Activated gamma-delta T cell (primary cell): Measurements from ENCODE around the gene EEF1A2.
"Not testable (repeated sequence)": the region's sequence is repeated elsewhere in the genome, so short reads cannot be mapped to it uniquely, and the experiment has no call there.

Experiments used
- DNase-seq: peaks from one replicate; lab custom pipeline; 2025; lab: John Stamatoyannopoulos, UW

The EEF1A2 gene

DNA sequence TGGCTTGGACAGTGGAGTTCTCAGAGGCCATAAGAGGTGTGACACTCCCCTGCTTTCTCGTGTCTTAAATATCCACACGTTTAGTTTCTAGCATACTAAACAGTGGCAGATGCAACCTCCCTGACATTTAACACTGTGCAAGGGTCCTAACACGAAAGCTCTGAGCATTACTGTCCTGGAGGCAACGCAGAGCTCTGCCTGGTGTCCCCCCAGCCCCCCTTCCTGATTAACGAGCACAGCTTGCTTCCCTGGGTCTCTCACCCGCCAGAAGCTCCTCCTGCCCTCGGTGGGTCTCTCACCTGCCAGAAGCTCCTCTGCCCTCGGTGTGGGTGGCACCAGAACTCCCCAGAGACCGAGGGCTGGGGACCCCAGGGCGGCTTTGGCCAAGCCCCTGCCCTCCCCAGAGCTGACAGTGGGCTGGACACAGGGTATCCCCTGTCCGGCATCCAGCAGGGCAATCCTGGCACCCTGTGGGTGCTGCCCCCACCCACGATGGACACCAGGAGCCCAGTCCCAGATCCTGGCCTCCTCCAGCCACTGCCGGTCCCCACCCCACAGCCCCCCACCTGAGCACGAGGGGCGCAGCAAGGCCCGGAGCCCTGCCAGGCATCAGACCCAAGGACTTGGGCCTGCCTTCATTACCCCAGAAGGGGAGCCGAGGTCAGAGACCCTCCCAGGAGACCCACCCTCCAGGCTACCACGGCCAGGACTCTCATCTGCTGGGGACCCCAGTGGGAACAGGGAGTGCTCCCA lies 14.1 kb downstream of the EEF1A2 start:
- DNase-seq: no peak

DNA sequence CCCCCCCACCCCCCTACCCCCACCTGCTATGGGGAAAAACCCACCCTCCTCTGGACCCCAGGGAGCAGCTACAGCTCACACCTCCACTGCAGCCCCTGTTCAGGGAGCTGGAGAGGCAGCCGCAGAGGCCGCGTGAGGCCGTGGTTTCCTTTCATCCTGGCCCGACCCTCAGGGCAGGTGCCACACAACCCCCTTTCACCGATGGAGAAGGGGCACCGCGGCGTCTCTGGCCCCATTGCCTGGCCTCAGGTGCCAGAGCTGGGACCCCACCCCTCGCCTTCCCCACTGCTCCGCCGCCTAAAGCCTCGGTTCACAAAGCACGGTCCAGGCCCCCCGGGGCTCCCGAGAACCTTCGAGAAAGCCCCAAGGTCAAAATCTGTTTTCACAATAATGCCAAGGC lies 14.6 kb downstream of the EEF1A2 start:
- no peak for DNase-seq

DNA sequence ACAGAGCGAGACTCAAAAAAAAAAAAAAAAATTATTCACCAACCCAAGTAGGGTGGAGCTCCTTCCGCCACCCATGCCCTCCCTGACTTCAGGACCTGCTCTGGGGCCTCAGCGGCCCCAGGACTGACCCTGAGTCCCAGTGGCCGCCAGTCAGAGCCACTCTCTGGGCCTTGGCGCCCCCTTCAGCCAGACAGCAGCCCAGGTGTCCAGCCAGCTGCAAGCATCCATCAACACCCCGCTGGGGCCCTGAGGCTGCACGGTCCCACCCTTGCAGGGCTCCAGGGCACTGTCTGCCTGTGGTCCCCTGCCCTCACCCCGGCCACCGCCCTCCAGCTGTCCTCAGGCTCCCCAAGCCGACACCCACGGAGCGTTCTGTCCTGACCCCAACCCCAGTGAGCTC lies 15.0 kb downstream of the EEF1A2 start:
- no peak for DNase-seq

DNA sequence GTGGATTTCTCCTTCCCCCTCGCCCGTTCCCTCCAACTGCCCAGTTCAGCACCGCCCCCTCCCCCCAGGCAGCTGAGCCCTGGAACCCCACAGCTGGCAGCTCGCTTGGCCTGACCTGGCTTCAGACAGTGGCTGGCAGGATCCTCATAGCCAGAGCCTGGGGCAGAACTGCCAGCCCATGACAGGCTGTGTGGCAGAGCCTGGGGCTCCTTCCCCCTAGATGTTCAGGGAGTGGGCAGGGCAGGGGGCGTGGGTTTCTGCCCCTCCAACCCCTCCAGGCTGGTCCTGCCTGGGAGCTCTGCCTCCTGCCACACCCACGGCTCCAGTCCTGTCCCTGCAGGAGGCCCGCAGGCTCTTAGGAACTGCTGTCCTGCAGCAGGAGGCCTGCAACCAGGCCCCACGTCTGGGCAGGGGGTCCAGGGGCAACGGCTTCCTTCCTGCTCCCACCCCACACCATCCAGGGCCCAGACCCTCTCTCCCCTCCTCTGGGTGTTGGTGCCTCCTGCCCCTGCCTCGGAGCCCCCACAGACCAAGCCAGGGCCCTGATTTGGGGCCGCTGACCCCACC lies 16.8 kb downstream of the EEF1A2 start:
- no peak for DNase-seq

DNA sequence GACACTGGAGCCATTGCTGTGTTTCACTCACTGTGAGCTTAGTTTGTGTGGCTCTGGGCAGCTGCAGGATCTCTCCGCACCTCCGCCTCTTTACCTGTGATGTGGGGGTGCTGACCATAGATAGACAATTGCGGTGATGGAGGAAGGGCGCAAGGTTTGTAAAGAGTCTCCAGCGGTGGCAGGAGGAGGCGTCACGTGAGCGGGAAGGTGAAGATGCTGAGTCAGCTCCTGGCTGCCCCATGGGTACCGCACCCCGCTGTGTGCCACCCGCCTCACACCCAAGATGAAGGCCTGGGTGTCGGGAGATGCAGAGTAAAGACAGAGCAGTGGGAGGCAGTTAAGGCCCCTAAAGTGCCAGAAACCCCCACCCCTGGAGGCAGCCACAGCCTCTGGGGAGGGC lies 17.4 kb downstream of the EEF1A2 start:
- no peak for DNase-seq

DNA sequence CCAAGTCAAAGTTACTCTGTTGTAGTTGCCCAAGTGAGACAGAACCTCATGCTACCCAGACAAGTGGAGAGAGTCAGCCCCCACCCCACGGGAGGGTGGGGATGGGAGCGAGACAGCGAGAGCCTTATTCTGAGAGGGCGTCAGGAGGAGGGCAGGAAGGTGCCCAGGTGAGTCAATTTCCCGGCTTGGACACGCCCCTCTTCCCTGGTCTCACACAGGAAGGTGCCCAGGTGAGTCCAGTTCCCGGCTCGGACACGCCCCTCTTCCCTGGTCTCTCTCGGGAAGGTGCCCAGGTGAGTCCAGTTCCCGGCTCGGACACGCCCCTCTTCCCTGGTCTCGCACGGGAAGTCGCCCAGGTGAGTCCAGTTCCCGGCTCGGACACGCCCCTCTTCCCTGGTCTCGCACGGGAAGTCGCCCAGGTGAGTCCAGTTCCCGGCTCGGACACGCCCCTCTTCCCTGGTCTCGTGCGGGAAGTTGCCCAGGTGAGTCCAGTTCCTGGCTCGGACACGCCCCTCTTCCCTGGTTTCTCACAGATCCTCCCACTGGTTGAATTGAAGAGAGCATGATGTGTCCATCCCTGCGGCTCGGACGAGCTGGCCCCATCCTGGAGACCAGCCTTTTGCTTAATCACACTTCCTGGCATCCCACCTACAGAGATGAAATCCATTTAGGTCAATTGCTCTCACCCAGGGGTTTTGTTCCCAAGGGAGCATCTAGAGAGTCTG lies 19.0 kb downstream of the EEF1A2 start:
- not testable (repeated sequence) for DNase-seq

DNA sequence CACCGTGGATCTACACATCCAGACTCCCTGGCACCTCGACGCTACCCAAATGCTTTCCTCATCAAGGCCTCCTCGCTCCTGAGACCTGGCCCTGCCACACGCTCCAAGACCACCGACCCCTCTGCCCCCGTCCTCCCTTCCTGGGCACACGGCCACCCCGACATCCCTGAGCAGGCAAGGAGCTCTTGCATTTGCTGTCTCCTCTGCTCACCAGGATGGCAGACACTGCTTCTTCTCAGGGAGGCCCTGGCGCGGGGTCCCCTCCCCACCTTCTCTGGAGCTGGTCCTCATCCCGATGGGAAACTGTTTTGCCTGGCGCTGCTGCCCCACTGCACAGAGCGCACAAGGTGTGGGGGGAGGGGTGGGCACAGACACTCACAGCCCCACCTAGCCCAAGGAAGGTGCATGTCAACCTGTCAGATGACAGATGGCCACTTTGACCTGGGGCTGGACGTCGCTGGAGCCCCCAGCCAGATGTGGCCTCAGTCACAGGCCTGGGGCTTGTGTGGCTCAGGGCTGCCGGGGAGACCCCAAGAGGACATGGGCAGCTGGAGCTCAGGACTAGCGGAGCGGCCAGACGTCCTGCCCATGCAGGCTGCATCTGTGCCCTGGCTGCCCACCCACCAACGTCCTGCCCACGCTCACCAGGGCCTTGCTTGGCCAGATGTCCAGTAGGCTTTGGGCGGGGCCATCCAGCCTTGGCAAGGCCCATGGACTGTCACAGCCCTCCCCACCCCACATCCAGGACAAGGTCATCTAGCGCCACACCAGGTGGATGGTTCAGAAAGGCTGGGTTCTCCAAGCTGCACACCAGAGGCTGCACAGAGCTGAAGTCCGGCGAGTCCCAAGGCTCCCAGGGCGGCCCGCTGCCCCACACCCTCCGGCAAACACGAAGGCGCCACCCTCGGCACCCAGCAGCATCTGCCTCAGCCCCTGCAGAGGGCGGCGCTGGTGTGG lies 20.3 kb downstream of the EEF1A2 start:
- DNase-seq: no peak

DNA sequence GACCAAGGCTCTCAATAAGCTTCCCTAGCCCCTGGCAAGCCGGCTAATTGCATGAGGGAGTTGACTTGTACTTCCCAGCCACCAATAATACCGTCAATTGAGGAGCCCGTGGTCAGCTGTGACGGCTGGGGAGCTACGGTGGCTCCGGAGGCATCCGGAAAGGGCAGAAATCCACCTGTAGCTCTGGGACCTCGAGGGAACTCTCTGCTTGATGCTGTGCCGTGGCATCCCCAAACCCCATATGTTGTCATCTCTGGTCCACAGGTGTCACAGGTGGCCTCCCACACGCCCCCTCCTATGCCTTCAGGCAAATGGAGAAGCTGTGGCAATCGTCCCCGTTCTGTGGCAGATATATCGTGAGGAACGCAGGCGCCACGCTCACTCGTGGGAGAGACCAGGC lies 20.9 kb downstream of the EEF1A2 start:
- no peak for DNase-seq

DNA sequence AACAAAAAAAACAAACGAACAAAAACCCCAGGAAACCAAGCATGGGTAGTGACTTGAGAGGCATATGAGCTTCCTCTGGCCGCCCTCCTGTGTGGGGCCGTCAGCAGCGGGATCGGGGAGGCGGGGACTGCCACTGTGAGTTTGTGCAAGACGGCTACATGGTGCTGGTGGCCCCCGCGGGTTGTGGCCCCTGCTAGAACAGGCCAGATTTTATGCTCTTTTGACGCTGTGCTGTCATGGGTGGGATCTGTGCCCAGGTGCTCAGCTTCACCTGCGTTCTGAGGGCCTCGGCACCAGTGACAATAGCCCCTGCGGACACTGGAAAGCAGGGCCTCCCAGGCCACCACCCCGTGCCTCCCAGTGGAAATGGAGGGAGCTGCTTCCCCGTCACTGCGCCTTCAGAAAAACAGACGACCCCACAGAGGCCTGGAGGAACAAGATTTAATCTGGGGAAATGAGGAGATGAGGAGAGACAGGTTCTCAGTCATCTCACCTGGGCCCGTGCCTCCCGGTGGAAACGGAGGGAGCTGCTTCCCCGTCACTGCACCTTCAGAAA lies 21.7 kb downstream of the EEF1A2 start:
- DNase-seq: no peak

DNA sequence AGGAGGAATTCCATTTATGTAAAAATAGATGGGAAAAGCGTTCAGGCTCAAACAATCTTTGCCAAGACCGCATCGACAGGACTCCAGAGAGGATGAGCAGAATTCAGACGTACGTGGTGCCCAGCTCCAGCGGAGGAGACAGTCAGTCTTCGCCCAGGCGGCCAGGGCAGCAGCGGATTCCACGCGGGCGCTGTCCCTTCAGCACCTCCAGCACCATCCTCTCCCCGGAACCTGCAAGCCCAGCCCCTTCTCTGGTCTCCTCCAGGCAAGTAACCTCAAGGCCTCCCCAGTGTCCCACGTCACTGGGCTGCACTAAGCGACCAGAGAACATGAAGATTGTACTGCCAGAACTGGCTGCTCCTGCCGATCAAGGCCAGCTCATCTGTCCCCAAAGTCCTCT lies 23.7 kb downstream of the EEF1A2 start:
- no peak for DNase-seq

DNA sequence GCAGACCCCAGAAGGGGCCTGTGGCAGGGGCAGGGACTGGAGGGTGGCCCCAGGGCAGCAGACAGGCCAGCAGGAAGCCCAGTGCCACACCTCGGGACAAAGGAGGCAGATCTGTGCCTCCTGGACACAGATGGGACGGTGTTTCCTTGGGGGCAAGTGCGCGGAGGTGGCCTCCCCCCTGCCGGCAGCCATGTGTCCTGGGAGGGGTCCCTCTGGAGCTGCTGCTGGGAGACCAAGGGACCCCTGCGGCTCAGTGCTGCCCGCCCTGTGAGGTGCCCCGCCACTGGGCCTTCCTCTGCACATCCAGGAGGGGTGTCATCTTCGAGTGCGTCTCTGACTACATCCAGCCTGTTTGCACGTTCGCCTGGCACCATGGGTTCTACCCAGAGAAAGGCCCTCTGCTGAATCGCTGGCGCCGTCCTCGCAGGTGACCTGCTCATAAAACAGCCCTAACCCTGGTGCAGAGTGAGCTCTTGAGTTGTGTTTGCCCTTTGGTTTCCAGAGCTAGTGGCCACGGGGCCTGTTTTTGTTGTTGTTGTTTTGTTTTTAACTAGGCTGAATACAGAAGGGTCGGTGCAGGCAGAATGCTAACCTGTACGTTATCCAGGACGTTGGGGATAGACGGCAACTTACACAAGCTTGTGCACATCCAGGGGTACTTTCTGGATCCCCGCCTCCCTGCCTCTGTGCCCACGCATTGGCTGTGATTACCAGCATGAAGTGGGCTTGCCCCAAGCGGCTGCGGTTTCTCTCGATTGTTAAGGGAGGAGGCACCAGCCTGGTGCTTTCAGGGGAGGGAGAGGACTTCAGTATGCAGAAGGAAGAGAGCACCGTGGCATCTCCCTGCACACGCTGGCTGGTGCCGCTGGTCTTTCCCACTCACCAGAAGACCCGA lies 25.1 kb downstream of the EEF1A2 start:
- no peak for DNase-seq

DNA sequence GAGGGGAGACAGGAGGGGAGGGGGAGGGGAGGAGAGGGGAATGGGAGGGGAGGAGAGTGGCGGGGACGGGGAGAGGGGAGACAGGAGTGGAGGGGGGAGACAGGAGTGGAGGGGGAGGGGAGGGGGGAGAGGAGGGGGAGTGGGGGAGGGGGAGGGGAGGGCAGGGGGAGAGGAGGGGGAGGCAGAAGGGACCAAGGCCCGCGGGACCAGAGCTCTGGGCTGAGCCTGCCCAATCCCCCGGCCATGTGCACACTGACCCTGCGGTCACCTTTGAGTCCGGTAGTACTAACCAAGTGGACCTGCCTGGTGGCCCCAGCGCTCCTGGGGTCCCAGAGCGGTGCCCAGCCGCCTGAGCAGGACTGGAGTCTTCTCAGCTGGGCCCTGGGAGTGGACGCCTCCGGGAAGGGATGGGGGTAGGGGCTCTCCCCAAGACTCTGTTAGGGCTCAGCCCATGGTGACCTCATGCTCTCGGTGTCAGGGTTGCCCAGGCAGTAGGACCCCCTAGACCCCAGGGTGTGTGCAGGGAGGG lies 26.0 kb downstream of the EEF1A2 start:
- no peak for DNase-seq

DNA sequence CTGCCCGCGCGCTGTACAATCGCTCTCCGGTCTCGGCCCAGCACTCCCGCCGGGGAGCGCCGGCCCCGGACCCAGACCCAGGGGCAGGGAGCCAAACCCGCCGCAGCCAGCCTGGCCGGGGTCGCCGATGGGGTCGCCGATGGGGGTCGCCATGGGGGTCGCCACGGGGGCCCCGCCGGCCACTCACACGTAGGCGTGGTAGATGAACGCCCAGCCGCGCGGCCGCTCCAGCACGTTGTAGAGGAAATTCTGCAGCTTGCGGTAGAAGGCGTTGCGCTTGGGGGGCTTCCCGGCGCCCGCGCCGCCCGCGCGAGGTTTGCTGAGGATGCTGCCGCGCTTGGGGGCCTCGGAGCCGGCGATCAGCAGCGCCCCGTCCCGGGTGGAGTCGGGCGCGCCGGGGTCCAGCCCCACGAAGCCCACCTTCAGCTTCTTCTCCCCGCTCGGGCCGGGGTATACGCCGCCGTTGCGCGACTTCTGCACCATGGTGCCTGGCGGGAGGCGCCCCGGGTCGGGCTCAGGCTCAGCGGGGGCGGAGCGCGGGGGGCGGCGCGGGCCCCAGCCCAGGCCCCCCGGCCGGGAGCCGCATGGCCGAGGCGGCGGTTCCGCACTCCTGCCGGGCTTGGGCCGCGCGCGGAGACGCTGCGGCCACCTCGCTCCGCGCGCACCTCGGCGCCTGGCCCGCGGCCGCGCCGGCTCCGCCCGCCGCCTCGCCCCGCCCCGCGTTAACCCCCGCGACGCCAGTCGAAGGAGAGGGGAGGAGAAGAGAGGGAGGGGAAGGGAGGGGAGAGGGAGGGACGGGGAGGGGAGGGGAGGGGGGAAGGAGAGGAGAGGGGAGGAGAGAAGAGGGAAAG lies 26.7 kb downstream of the EEF1A2 start, which contains the start of gene KCNQ2:
TSS of gene KCNQ2 (minus strand) at position 675 of the 851 bp plus-strand sequence. CDS start at position 483, 192 bp downstream.
- no peak for DNase-seq

DNA sequence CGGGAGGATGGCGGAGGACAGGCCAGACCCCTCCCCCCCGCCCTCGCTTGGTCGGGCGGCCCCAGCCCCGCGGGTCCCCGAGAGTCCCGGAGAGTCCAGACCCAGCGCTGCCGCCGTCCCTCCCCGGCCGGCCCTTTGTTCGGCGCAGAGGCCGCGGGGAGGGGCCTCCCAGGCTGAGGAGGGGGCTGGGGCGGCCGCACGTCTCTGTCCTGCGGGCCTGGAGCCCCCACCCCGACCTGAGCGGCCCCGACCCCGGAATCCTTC lies 27.2 kb downstream of the EEF1A2 start:
- no peak for DNase-seq

DNA sequence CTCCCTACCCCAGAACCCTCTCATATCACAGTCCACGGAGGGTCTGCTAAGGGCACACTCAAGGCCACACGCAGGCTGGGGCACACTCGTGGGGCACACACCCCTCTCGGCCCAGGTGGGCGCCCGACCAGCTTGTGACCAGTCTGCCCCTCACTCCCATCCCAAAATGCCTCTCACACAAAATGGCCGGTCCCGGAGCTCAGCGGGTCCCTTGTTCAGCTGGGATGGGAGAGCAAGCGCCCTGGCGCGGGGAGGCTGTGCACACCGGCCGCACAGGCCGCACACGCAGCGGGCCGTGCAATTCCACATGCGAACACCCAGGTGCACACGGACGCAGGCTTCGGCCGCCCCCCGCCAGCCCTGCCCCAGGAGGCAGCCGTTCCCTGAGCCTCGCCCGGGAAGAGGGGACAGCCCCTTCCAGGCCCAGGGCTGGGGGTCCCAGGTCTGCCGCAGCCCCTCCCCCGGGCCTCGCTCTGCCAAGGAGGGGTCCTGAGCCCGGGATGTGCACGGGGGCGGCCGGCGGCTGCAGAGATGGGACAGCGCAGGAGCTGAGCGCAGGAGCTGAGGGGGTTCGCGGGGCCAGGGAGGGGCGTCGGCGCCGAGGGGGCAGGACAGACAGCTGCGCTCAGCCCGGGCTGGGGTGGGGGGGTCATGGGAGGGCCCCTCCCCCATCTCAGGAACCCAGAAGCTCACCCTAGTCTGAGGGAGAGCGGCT lies 27.7 kb downstream of the EEF1A2 start:
- DNase-seq: no peak

DNA sequence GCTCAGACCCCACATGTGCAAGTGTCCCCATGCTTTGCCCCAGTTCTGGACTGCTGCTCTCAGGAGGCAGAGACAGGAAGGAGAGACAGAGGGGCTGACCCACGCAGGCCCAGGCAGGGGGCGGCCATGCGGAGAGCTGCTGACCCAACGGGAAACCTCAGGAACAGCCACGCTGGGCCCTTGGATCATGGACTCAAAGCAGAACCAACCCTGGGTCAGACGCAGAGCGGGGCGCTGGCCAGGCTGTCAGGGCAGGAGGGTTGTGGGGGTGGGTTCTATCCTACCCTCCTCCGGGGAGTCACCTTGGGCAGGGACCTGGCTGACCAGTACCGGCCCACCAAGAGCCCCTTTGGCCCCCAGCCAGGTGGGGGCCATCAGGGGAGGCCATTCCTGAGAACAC lies 28.5 kb downstream of the EEF1A2 start:
- no peak for DNase-seq

DNA sequence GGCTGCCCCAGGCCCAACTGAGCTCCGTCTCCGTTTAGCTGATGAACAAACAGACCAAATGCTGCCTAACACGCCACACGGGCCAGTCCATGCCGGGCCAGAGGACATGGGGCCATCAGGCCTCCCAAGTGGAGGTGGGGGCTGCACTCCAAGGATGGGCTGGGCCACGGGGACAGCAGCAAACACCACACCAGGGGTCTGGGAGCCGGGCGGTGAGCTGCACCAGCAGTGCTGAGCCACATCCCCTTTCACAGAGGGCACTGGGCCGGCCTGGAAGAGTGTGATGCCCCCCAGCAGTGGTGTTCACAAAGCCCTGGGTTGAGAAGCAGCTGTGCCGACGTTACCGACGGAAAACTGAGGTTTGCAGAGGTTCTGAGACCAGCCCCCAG lies 29.2 kb downstream of the EEF1A2 start:
- no peak for DNase-seq

DNA sequence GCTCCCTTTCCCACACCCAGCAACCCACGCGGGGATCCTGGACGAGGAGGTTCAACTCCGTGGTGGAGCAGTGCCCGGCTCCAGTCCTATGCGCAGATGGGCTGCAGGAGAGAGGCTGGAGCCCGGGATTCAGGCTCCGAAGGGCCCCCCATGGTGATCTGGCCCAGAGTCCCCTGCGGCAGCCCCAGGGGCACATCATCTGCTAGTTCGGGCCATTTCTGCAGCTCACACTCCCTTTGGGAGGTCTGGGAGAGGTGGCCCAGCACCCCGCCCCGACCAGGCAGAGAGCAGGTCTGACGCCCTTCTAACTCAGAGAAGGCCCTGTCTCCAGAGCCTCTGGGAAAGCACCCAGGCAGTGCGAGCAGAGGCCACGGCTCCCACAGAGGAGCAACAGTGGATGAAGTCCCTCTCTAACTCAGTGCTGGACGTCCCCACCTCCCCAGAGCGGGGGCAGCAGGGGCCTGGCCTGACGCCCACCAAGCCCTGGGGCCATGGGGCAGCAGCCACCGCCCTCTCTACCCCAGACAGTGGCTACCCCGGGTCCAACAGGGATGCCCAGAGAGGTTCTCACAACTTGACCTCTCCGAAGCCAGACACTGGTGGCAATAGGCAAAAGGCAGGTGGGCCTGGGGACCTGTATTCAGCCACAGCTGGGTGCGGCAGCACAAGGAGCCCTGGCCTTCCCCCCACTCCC lies 29.7 kb downstream of the EEF1A2 start:
- DNase-seq: no peak
